NCI-H446 treated with DMSO at 0.1 percent for 48 hours (cell line): ENCODE results near the gene CACNA1C.

ENCODE experiments used
- DNase-seq: peaks from one replicate; lab custom pipeline; 2025; lab: John Stamatoyannopoulos, UW

Gene CACNA1C

DNA sequence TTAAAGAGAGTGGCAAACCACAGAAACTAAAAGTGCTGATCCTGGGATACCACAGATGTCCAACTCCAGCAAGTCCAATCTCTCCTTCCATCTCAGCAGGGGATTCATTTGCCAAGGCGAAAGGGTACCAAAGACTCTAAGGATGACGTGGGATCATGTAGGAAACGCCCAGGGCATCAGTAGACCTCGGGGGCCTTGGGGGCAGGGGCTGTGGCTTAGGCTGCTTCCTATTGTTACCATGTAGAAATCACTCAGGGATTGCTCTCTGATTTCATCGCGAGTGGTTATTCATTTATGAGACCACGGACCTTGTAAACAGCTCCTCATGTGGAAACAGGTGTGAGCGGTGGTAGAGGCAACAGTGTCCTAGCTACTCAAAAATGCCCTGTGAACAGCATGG is 592.7 kb downstream of the CACNA1C start:
- DNase-seq, result no peak

DNA sequence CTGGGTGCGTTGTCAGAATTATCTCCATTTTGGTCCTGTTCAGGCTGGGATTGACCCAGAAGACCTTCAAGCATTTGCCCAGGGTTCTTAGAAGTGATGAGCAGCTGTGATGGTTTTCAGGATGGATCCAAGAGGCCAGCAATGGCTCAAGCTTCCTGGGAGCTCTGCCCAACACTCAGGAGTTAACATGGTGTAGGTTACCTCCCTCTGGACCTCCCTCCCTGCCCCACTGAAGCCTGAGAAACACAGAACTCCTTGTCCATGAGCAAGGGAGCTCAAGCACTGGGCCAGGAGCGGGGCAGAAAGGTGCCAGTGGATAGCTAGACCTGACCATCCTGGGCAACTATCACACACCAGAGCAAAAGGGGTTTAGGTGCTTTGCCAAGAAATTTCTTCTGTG is 593.6 kb downstream of the CACNA1C start:
- no peak for DNase-seq

DNA sequence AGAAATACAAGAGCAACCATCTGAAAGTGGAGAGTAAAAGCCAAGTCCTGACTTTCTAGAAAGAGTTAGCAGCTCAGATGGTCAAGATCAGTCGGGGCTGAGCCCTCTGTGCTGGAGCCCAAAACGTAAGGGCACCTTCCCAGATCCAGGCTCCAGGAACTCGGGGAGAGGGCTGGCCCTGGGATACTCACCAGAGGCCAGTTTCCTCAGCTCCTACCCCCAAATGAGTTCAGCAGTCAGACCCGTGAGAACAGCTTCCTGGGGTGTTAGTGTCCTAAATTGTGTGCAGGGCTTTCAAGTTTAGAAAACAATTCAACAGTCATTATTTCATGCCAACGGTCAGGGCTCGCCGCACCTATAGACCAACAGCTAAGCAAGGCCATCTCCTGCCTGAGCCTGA is 594.4 kb downstream of the CACNA1C start:
- DNase-seq, result no peak

DNA sequence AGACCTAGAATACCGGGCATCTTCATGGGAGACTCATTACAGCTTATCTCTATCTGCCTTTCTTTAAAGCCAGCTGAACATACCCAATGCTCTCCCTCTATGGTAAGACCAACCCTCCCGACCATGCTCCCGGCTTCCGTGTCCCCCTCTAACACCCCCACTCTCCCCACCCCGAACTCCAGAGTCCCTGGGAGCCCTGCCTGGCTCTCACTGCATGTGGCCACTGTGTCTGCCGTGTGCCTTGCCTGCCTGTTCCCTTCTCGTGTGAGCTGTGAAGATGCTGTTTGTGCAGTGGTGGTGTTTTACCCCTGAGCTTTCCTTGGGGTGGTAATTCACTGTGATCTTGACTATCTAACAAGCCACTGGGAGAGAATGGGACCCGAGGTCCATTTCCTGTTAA is 595.6 kb downstream of the CACNA1C start:
- DNase-seq, result no peak

DNA sequence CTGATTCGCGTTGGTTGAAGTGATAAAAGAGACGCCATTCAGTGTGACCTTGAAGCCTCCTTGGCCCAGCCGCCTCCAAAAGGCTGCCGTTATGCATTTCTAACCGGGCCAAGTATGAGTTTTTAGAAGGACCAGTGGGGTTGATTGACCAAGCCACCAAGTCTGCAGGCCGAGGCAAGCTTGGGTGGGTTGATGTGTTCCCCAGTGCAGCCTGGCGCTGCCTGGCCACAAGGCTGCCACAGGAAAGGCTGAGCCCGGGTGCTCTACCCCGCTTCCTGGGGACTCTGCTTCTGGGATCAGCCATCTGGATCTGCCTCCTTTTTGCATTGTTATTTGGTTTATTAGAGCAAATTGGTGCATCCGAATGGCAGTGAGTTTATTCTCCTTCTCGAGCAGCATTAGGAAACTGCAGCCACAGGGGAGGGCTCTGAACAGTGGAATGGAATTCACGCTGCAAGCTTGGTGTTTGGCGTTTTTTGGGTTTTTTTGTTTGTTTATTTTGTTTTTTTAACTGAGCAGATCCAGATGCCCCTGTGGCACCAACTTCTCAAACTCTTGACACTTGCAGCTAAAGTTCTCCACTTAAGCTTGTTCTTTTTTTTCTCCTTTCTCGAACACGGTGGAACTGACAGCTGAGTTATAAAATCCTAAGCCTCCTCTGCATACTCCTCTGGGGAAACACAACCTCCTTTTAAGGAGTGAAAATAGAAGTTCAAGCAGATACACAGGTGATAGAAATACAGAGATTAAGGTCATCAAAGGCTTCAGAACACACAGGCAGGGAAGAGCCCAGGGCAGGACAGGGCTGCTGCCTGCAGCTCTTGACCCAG is 596.6 kb downstream of the CACNA1C start:
- DNase-seq, result no peak

DNA sequence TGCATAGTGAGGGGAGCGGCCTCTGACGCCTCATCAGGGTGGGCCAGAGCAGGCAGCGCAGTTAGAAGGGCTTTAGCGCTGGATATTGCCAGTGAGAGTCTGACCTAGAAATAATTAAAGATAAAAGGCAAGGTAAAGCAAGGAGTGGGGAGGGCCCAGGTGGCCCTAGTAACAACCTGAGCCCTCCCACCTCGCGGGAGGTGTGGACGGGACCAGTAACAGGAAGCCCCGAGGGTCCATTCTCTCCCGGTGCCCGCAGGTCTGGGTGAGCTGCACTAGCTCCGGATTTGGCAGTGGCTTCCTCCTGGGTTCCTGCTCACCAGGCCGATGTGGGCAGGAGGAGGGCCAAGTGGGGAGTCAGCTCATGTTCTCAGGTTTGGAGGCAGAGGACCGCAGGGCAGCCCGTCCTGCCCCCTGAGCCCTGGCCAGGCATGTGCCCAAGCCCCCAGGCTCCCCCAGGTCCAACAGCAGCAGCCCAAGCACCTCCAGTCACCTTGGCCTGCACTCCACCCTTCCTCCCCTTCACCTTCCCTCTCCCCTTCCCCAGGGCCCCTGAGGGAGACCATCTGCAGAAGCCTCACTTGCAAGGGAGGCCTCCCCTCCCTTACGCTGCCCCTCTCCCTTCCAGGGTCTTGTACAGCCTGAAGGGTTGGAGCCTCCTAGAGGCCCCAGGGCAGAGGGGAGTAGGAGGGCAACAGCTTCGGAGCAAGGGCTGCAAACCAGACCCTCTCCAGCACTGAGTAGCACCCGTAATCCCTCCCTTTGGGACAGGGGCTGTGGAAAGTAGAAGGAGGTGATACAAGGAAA is 597.7 kb downstream of the CACNA1C start:
- no peak for DNase-seq

DNA sequence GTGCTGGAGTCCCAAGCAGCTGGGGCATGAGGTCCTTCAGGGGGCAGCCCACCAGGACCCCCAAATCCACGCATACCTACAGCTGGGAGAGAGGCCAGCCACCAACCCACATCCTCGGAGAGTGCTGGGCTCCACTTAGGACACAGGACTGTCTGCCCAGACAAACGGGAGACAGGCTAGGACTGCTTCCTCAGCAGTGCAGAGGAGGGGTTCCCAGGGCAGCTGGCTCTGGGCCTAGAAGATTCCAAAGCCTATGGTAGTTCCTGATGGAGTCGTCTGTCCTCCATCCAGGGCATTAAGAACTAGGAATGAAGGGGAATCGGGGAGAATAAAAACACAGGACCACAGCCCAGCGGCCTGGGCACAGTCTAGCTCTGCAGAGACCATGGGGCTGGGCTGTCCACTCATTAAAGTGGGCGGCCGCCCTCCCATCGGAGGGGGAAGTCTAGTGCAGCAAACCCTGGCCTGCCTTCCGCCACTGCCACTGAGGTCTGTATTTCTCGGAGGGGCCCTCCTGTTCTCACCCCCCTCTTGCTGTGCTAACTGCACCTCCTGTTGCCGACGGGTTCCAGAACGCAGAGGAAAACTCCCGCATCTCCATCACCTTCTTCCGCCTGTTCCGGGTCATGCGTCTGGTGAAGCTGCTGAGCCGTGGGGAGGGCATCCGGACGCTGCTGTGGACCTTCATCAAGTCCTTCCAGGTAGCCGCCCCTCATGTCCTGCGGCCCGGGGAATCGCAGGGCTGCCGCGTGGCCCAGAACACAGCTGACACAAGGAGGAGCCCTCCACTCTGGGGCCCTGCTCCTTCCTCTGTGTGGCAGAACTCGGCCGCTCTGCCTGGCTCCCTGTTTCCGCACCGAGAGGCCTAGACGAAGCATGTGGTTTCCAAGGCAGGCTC is 598.5 kb downstream of the CACNA1C start:
- DNase-seq, result no peak

DNA sequence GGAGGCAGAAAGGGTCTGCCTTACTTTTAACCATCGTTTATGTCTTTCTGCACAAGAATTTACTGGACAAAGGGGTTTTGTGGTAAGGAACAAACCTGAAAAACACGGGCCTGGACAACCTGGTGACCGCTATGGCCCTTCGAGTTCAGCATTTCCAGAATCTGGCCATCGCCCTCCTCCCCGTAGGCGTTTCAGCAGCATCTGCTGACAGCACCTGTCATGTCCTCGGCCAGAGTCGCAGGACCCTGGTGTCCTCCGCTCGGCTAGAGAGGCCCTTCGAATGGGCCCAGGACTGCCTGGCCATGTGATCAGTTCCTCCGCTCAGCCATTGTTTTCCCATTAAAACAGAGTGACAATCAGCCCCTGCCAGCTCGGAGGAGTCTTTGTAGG is 599.2 kb downstream of the CACNA1C start:
- DNase-seq, result no peak

DNA sequence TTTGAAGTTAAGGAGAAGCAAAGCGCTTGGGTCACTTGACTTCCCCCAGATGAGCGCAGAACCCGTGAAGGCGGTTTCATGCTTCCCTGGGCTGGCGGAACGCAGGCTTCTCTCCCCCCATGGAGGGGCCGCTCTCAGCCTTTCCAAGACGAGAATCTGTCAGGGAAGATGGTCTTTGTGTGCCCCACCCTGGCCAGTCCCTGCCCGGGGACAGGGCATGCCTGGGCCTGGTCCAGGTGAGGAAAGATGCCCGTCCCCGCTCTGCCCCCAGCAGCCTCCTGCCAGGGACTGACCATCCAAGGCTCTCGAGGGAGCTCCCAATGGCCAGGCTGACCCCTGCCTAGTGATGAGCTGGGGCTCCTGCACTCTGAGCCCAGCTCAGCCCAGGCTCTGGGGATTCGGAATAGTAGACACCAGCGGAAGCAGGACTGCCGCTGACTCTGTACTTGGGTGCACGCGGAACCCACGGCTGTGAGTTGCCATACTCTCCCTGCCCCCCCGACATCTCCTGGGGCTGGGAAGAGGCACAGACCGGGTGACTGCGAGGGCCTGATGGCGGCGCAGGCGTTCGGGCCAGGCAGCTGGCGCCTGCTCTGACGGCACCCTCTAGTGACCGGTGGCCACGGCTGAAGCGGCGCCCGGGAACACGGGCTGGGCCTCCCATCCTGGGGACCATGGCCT is 599.8 kb downstream of the CACNA1C start:
- no peak for DNase-seq

DNA sequence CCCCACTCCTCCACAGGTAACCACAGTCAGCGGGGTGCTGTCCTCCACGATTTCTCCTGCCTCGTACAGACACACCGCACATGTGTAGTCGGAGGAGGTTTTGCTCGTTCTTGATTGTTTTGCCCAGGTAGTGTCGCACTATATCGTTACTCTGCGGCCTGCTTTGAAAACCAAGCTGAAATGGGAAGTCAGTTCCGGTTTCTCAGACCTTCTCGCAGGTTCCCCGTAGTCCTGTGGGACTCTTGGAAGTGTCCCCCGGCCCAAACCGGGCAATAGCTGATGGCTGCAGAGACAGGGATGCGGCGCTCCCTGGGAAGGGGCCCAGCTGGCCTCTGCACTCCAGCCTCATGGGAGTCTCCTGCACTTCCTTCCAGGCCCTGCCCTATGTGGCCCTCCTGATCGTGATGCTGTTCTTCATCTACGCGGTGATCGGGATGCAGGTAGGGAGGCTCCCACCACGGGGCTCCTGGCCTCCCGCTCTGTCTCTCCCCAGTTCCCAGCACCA is 600.7 kb downstream of the CACNA1C start:
- no peak for DNase-seq

DNA sequence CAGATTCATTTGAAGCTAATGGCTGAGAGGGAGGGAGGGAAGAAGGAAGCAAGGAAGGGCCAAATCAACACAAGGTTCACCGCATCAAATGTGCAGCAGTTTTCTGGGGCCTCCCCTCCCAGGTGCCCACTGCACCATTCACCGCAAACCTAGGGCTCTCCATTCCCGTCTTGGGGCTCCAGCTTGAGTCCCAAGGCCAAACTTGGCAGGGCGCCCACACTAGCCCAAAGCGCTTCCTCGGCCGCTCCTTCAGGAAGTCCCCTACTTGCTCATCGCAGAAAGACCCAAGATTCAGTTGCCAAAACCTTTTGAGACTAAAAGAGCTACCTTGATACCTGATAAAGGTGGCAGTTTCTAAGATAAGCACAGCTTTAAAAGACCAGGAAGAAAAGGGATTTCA is 601.5 kb downstream of the CACNA1C start:
- DNase-seq, result no peak

DNA sequence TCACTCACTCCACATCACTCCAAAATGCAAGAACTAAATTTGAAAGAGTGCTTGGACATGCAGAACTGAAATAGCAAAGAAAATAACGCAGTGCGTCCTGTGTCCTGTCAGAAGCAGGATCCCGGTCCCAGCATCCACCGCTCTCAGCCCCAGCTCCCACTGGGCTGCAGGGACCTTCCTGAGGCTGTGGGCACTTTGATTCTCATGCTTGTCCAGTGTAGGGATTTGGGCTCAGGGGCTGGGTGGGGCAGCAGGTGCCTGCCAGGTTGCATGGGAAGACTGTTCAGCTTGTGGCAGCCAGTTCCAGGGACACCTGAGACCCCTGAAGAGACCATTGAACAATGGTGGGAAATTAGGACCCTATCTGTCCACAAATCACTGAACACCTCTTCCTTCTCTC is 602.0 kb downstream of the CACNA1C start:
- DNase-seq, result no peak

DNA sequence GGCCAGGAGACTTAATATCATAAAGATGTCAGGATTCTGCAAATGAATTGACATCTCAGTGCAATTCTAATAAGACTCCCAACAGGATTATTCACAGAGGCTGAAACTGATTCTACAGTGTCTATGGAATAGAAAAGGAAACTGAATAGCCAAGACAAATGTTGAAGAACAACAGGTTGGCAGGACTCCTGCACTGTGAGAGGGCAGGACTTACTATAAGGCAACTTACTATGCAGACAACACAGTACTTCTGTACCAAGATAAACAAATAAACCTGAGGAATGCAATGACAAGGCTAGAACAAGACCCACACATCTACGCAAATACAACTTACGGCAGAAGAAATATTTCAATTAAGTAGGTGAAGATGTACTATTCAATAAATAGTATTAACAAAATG is 609.7 kb downstream of the CACNA1C start:
- no peak for DNase-seq

DNA sequence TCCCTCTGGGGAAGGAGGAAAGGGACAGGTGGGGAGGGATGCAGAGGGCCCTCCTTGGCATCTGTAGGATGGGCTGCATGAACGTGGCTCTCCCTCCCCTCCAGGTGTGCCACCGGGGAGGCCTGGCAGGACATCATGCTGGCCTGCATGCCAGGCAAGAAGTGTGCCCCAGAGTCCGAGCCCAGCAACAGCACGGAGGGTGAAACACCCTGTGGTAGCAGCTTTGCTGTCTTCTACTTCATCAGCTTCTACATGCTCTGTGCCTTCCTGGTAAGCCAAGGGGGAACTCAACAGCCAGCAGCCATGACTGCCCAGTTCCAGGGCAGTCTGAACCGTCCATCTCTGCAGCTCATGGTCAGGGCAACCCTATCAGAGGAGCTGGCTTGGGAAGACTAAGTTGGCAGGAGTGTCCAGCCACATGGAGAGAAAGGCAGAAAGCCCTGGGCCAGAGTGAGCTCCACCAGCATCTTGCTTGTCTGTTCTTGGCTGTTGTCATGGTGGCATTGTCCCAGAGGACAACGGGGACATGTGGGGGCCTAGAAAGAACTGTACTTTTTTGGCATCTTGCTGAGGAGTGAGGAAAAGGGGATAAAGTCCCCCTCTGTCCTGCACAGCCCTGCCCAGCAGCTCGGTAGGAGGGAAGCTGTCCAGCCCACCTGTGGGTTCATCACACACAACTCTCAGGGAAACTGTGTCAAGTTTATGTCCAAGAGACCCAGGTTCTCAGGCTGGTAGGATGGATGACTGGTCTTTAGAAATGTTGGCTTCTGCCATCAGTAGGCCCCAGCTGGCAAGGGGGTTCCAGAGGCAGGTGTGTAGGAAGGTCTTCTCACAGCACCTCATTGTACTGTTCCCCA is 612.2 kb downstream of the CACNA1C start:
- no peak for DNase-seq

DNA sequence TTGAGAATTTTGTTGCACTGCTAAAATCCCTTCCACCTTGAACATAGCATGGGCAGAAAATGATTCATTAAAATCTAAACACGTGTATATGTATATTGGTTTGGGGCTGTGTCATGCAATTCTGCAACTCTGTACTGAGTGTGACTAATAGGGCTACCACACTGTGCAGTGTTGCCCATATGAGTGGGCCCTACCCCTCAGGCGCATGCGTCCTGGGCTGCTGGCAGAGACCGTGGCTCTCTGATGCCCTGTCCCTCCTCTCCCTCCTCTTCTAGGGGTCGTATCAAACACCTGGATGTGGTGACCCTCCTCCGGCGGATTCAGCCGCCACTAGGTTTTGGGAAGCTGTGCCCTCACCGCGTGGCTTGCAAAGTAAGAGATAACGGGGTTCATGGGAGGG is 613.6 kb downstream of the CACNA1C start:
- DNase-seq, result no peak

DNA sequence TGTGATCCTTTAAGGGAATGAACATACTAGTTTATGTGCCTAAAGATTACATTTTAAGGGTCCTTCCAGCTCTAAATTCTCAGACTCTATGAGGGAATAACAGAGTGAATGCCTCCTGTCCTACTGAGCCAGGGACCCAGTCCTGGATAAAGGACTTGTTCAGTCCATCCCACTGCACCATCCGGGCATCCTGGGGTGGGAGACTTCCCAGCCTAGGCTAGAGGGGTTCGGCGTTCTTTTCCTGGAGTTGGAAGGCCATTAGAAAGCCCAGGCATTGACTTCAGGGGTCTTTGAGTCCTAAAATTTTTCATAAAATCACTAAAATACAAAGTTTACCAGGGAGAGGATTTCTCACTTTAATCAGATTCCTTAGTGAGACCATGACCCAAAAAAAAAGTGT is 614.1 kb downstream of the CACNA1C start:
- no peak for DNase-seq

DNA sequence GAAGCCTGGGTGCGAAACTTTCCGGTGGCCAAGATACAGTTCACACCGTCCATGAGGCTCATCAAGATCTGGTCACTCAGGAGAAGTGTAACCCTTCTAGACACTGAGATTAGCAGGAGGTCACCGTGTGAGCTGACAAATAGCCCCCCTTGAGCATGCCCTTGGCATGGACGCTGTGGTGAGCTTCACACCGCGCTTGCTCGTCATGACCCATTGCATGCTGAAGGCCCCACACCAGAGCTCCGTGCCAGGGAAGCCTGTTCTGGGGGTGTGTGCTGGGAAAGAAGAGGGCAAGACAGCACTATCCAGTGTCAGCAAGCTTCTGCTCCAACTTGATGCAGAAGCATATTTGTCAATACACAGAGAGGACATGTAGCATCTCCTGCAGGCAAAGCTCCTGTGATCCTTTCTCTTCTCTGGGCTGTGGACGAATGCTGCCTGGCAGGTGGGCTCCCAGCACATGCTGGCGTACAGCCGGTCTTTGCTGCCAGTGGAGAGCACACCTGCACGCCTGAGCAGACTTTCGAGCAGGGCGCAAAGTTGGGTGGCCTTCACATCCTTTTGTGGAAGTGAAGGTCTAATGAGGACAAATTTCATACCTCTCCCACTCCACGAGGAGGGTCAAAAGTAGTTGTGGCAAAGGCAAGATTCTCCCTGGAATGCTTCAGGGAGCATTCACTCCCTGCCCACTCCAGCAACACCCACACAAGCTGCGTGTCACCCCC is 615.1 kb downstream of the CACNA1C start:
- no peak for DNase-seq

DNA sequence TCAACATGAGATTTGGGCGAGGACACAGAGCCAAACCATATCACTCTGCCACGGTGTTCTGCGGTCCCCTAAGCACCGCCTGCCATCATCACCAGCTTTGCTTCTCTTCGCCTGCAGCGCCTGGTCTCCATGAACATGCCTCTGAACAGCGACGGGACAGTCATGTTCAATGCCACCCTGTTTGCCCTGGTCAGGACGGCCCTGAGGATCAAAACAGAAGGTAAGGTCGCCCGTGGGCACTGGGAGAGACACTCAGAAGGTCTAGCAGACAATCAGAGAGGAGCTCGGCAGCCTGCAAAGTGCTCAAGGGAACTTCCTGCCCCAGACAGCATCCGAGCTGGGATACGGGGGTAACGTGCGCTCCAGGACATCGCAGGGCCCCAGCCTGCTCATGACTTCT is 616.0 kb downstream of the CACNA1C start:
- no peak for DNase-seq

DNA sequence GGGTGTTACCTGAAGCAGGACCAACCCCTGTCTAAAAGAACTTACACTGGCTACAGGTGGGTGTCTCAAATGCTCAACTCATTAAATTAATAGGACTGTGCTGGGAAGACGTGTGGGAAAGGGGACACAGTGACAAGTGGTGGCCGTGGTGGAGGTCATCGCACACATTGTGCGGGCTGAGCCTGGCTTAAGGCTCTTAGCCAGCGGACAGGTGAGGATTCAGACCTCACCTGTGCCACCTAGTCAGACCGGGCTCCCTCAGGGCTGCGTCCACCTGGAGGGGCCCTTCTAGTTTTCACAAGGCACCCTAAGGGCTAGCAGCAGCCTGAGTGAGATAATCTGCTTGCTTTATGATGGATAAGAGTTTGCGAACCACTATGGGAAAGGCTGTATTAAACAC is 616.8 kb downstream of the CACNA1C start:
- DNase-seq, result no peak

DNA sequence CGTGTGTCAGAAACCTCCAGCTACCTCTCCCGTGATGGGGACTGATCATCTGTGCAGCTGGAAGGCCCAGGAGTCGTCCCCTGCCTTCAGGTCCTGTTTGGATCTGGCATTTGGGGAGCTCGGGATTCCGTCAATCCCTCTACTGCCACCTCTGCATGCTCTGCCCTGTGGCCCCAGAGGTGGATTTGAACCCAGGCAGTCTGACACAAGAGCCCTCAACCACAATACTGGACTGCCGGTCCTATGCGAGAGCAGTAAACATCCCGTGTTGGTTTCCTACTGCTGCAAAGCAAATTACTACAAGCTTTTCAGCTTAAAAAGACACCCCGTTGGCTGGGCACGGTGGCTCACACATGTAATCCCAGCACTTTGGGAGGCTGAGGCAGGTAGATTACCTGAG is 620.1 kb downstream of the CACNA1C start:
- no peak for DNase-seq
